ENCODE data around the gene RPS14. TPM values are rescaled to one million over a fixed set of nuclear protein-coding genes. Genes with fewer than 3 reads are reported as not detected.

RPS14 gene
- total RNA-seq, 1 donor from 2014 or later: 1,578 TPM

- no peaks in the 10 kb centered on the region for H3K9me3 ChIP-seq
- ATAC-seq: no peak
- no peaks in the 10 kb centered on the region for H3K27me3 ChIP-seq
- peaks cover 92% of the 10 kb centered on the region for H3K36me3 ChIP-seq
- H3K27ac ChIP-seq: no peak overlapping the region
- intact Hi-C loops (cut with DNase I): no loop called here
- H3K4me3 ChIP-seq: no peak overlapping the region
- DNase-seq: no peak
- no peaks in the 10 kb centered on the region for H3K4me1 ChIP-seq
- no peak for TF ChIP-seq CTCF (IDR thresholded peaks at IDR 0.05)
Measured at GRCh38 chr5:150394131-150394530, 55.4 kb downstream of the RPS14 start.

GRCh38 chr5:150393096-150393645, 56.4 kb downstream of the RPS14 start:
- no peak for ATAC-seq
- H3K9me3 ChIP-seq: no peaks in the 10 kb centered on the region
- H3K27me3 ChIP-seq: no peaks in the 10 kb centered on the region
- no peak overlapping the region for H3K27ac ChIP-seq
- intact Hi-C loops (cut with DNase I): no loop called here
- TF ChIP-seq CTCF (IDR thresholded peaks at IDR 0.05): no peak
- no peak overlapping the region for H3K4me3 ChIP-seq
- peaks cover 92% of the 10 kb centered on the region for H3K36me3 ChIP-seq
- no peak for DNase-seq
- H3K4me1 ChIP-seq: no peaks in the 10 kb centered on the region

GRCh38 chr5:150392680-150393079, 56.9 kb downstream of the RPS14 start:
- no peak for TF ChIP-seq CTCF (IDR thresholded peaks at IDR 0.05)
- no peak for ATAC-seq
- peaks cover 97% of the 10 kb centered on the region for H3K36me3 ChIP-seq

More at GRCh38 chr5:150392680-150393079, 56.9 kb downstream of the RPS14 start:
- no peak overlapping the region for H3K4me3 ChIP-seq
- no peaks in the 10 kb centered on the region for H3K27me3 ChIP-seq
- intact Hi-C loops (cut with DNase I): no loop called here
- no peak for DNase-seq
- no peaks in the 10 kb centered on the region for H3K4me1 ChIP-seq
- H3K27ac ChIP-seq: no peak overlapping the region
- H3K9me3 ChIP-seq: no peaks in the 10 kb centered on the region

Other genes starting within 250 kb of the RPS14 start
- 1.5 TPM for gene CAMK2A, start 160.0 kb downstream of the RPS14 start, total RNA-seq
- 4.0 TPM for gene ARSI, start 146.8 kb downstream of the RPS14 start, total RNA-seq
- gene TCOF1, start 92.0 kb downstream of the RPS14 start, total RNA-seq: 31.1 TPM
- gene CD74, start 36.8 kb downstream of the RPS14 start, total RNA-seq: 2,961 TPM
- 143 TPM for gene NDST1, start 58.4 kb upstream of the RPS14 start, total RNA-seq
- 151 TPM for gene SYNPO, start 190.9 kb upstream of the RPS14 start, total RNA-seq
- 1.7 TPM for gene MYOZ3, start 211.5 kb upstream of the RPS14 start, total RNA-seq